K562 (cell line): Measurements from ENCODE around the gene L3MBTL3. TPM values are rescaled to one million over a fixed set of nuclear protein-coding genes. Genes with fewer than 3 reads are reported as not detected.

Experiments used
- ATAC-seq: fragments of 200-7000 bp; cut with Tn5 transposase; 3 replicates; pipeline ENCODE4 v1.9.1; 2020; ENCODE audit warnings: moderate library complexity
- BruUV-seq: library from RNA; stranded (reverse); fragments of 400-500 nt; replicated peaks from 2 replicates; lab custom pipeline; 2021; lab: Mats Ljungman, UMichigan
- CTCF ChIA-PET: fragments of 300-600 bp; formaldehyde crosslinking; extraction: SDS; loops from one replicate; lab custom pipeline; 2021; ENCODE audit warnings: low intra/inter-chr PET ratio; lab: Yijun Ruan, JAX
- POLR2A ChIA-PET: fragments of 300-600, 350-650 bp; sonication (Branson Sonifier 250); formaldehyde crosslinking; extraction: SDS; loops from one replicate; lab custom pipeline; 2021; ENCODE audit warnings: antibody characterized with exemption, inconsistent platforms; lab: Yijun Ruan, JAX
- DNase-seq, 4 experiments: peaks; one replicate each; pipeline versions ENCODE4 v3.0.0 to v3.0.0-alpha.2; 2011 to 2018; ENCODE audit warnings: low spot score in 3 of 4, mixed read lengths in 3 of 4; ENCODE audit errors: extremely low read depth in 1 of 4
- FAIRE-seq: peaks from 2 replicates; lab custom pipeline; 2011; peaks lifted over from hg19 to GRCh38; lab: Jason Lieb, UNC
- H2AFZ ChIP-seq: 2 replicates; pipeline ENCODE4 v1.6.0; 2011; ENCODE audit warnings: low read depth, low read length, control low read depth, inconsistent platforms
- H3K27ac ChIP-seq: fragments of 200-600 bp; 3 replicates; pipeline ENCODE4 v1.8.0; 2011; ENCODE audit warnings: low read depth, mild to moderate bottlenecking, control low read depth, inconsistent platforms, low read length, moderate library complexity, mixed read lengths; ENCODE audit errors: extremely low read depth
- H3K27me3 ChIP-seq, 2 experiments: fragments of 300-600 bp in 1 of 2; 2 replicates in 1 of 2; 3 replicates in 1 of 2; pipeline versions ENCODE4 v1.6.0 to v1.8.0; 2011; ENCODE audit warnings: inconsistent platforms in 2 of 2, low read length in 2 of 2, mild to moderate bottlenecking in 1 of 2, mixed read lengths in 1 of 2, moderate library complexity in 1 of 2; ENCODE audit not compliant: control insufficient read depth in 2 of 2, insufficient read depth in 2 of 2
- H3K36me3 ChIP-seq: fragments of 300-600 bp; 3 replicates; pipeline ENCODE4 v1.8.0; 2011; ENCODE audit warnings: mild to moderate bottlenecking, low read length, inconsistent platforms; ENCODE audit not compliant: control insufficient read depth, insufficient read depth
- H3K4me1 ChIP-seq, 2 experiments: fragments of 200-600 bp in 1 of 2; replicated peaks in 1 of 2; 2 replicates in 1 of 2; 3 replicates in 1 of 2; pipeline versions ENCODE4 v1.5.1 to v1.8.0; 2011; ENCODE audit warnings: inconsistent platforms in 2 of 2, low read length in 2 of 2, mild to moderate bottlenecking in 1 of 2, mixed read lengths in 1 of 2, moderate library complexity in 1 of 2; ENCODE audit not compliant: control insufficient read depth in 2 of 2, insufficient read depth in 2 of 2
- H3K4me2 ChIP-seq: 2 replicates; pipeline ENCODE4 v1.6.1; 2011; ENCODE audit warnings: low read length, control low read depth, inconsistent platforms, mixed read lengths; ENCODE audit not compliant: insufficient read depth
- H3K4me3 ChIP-seq: fragments of 200-600 bp; sonication (generic), shearing (Covaris generic); 2 replicates; pipeline ENCODE4 v1.5.1; 2016; ENCODE audit warnings: control low read depth, inconsistent platforms
- H3K79me2 ChIP-seq: fragments of 200-600 bp; 3 replicates; pipeline ENCODE4 v1.8.0; 2011; ENCODE audit warnings: low read length, inconsistent platforms; ENCODE audit not compliant: control insufficient read depth, insufficient read depth
- H3K9ac ChIP-seq, 2 experiments: 2 replicates each; pipeline versions ENCODE4 v1.6.0 to v1.6.1; 2011; ENCODE audit warnings: low read depth in 2 of 2, low read length in 2 of 2, control low read depth in 1 of 2, inconsistent platforms in 1 of 2, mild to moderate bottlenecking in 1 of 2, mixed read lengths in 1 of 2; ENCODE audit not compliant: insufficient read depth in 1 of 2
- H3K9me1 ChIP-seq: one replicate; pipeline ENCODE4 v1.6.0; 2011; ENCODE audit warnings: inconsistent platforms, mild to moderate bottlenecking, low read length, moderate library complexity; ENCODE audit not compliant: control insufficient read depth, insufficient read depth
- H3K9me3 ChIP-seq: replicated peaks from 2 replicates; pipeline ENCODE4 v1.5.1; 2011; ENCODE audit warnings: low read depth, low read length, inconsistent platforms; ENCODE audit not compliant: control insufficient read depth, insufficient read depth
- H4K20me1 ChIP-seq: replicated peaks from 2 replicates; pipeline ENCODE4 v1.6.1; 2011; ENCODE audit warnings: low read length, inconsistent platforms, mixed read lengths; ENCODE audit not compliant: control insufficient read depth, insufficient read depth
- CREB1 ChIP-seq, 2 experiments: sonication (generic) in 1 of 2; formaldehyde crosslinking in 1 of 2; IDR thresholded peaks; 2 replicates each; pipeline versions ENCODE4 v1.6.1 to v1.8.0; 2012 to 2022; ENCODE audit warnings: inconsistent platforms in 1 of 2, mild to moderate bottlenecking in 1 of 2, missing genetic modification reagents in 1 of 2, moderate library complexity in 1 of 2
- FOXA3 ChIP-seq, 2 experiments: fragments of 450-650 bp in 1 of 2; sonication (generic) in 1 of 2; formaldehyde crosslinking; IDR thresholded peaks in 1 of 2; conservative IDR thresholded peaks in 1 of 2; 2 replicates each; pipeline versions ENCODE4 v1.4.0 to v1.8.0; 2020 to 2022; ENCODE audit warnings: mild to moderate bottlenecking in 2 of 2, missing genetic modification reagents in 1 of 2
- YY1 ChIP-seq, 3 experiments: IDR thresholded peaks; 2 replicates each; pipeline ENCODE4 v1.6.1; 2011; ENCODE audit warnings: low read length in 2 of 3, mild to moderate bottlenecking in 2 of 3, moderate library complexity in 2 of 3, borderline replicate concordance in 1 of 3, control low read depth in 1 of 3, low read depth in 1 of 3; ENCODE audit not compliant: insufficient read depth in 3 of 3, insufficient replicate concordance in 2 of 3, control insufficient read depth in 1 of 3, insufficient read length in 1 of 3; ENCODE audit errors: extremely low read depth in 1 of 3
- ZFP1 ChIP-seq: fragments of 450-650 bp; formaldehyde crosslinking; IDR thresholded peaks from 2 replicates; pipeline ENCODE4 v1.4.0; 2020; ENCODE audit warnings: mild to moderate bottlenecking, mixed read lengths
- ZNF121 ChIP-seq: sonication (generic); formaldehyde crosslinking; conservative IDR thresholded peaks from 2 replicates; pipeline ENCODE4 v1.8.0; 2022; ENCODE audit warnings: missing genetic modification reagents
- WGBS: fragments of 100-300 bp; shearing (Covaris generic); methylation state at CpG from one replicate; pipeline ENCODE4 v1.1.6; 2016; ENCODE audit warnings: low coverage, mixed read lengths; ENCODE audit not compliant: insufficient coverage; ENCODE audit errors: missing lambda C conversion rate; 5-methylcytosine and 5-hydroxymethylcytosine counted together
- in situ Hi-C: fragments of 300-500 bp; cut with MboI; formaldehyde crosslinking; loops from 4 replicates; pipeline ENCODE4 v1.15.0; 2018; ENCODE audit warnings: inconsistent platforms, mixed read lengths
- intact Hi-C: fragments of 100-400 bp; cut with micrococcal nuclease; formaldehyde crosslinking; loops from 2 replicates; pipeline ENCODE4 v1.14.2; 2022
- polyA plus RNA-seq, 8 experiments: library from polyadenylated mRNA; depleted of rRNA in 4 of 8; stranded (reverse) in 5 of 8; unstranded in 3 of 8; fragments of >200 nt; fragmentation: Nextera tagmentation in 2 of 8; fragmentation: Illumina TruSeq in 1 of 8; extraction: Ambion mirVana in 2 of 8; extraction: Trizol in 1 of 8; gene quantifications; 2 replicates each; pipeline versions ENCODE4 v1.2.1 to v1.2.3, GENCODE V29; 2011 to 2014; ENCODE audit warnings: inconsistent platforms in 1 of 8, missing spikeins in 1 of 8
- total RNA-seq, 7 experiments: library from RNA; depleted of rRNA in 6 of 7; stranded (reverse); fragments of >200 nt in 6 of 7; fragmentation: Illumina TruSeq in 2 of 7; extraction: Trizol in 2 of 7; gene quantifications; 2 replicates each; pipeline versions ENCODE4 v1.2.1 to v1.2.3, GENCODE V29; 2011 to 2021; ENCODE audit warnings: low replicate concordance in 1 of 7
- TF ChIP-seq, protein P1 (sequence below): IDR thresholded peaks from 3 replicates; pipeline ENCODE4 v1.6.1; 2011; ENCODE audit warnings: borderline replicate concordance, mild to moderate bottlenecking; ENCODE audit not compliant: insufficient read length, insufficient read depth

Gene L3MBTL3
- total and polyA plus RNA-seq, 9 of the 15 experiments (the other 6 are each of a cell fraction or from before 2014, with no cell fraction given) = 0.83 to 6.9 (median 5.4) TPM

DNA sequence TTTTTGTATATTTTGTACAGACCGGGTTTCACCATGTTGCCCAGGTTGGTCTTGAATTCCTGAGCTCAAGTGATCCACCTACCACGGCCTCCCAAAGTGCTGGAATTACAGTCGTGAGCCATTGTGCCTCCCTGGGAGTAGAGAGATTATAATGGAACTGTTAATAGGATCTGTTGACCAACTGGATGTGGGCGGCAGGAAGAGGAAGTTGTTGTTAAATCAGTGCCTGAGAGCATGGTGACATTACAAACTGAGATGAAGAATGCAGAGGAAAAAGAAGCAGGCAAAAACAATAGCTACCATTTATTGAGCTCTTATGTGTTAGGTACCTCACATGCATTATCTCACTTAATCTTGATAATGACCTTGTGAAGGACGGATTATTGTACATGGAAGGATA is 9.2 kb upstream of the L3MBTL3 start:
- H3K27me3 ChIP-seq = peaks cover 0 to 3% of the 10 kb centered on the region in 2 experiments; a peak in 2 of 5 replicates
- ATAC-seq (no peak), FAIRE-seq (no peak), DNase-seq (no peak)
- no peaks in the 10 kb centered on the region for H3K9me1 ChIP-seq
- H4K20me1 ChIP-seq = no peaks in the 10 kb centered on the region
- intact Hi-C loops (no loop called here), in situ Hi-C loops (loop anchor here (25.0 kb wide), 1 partner anchor 422 kb away; no protein-coding TSS in a partner anchor)
- no peaks in the 10 kb centered on the region for H3K79me2 ChIP-seq
- no peaks in the 10 kb centered on the region for H3K36me3 ChIP-seq
- no peaks in the 10 kb centered on the region for H3K9me3 ChIP-seq
- no peak overlapping the region for H3K9ac ChIP-seq
- CTCF ChIA-PET = no interaction called here
- no peak overlapping the region for H3K27ac ChIP-seq
- POLR2A ChIA-PET = interaction anchor here (0.9 kb wide), 1 partner anchor 12 kb away, joined by 3 read pairs; no protein-coding TSS in a partner anchor
- H3K4me2 ChIP-seq = no peak overlapping the region
- H2AFZ ChIP-seq = no peak overlapping the region; the same call in 1 of the 2 replicates
- no peaks in the 10 kb centered on the region for H3K4me1 ChIP-seq
- no peak for TF ChIP-seq YY1 (IDR thresholded peaks at IDR 0.05; ENCODE audit: borderline replicate concordance in 1 of 3, control insufficient read depth in 1 of 3, extremely low read depth in 1 of 3, insufficient read depth in 3 of 3, insufficient read length in 1 of 3, insufficient replicate concordance in 2 of 3, low read depth in 1 of 3, low read length in 2 of 3)
- TF ChIP-seq CREB1 (IDR thresholded peaks at IDR 0.05) = no peak
- TF ChIP-seq CREB1 (CRISPR knock-in tag; IDR thresholded peaks at IDR 0.05) = no peak
- no peak overlapping the region for H3K4me3 ChIP-seq
- 5% methylated on average over 5 of the region's 5 CpGs for WGBS
- BruUV-seq = no TSS peak

DNA sequence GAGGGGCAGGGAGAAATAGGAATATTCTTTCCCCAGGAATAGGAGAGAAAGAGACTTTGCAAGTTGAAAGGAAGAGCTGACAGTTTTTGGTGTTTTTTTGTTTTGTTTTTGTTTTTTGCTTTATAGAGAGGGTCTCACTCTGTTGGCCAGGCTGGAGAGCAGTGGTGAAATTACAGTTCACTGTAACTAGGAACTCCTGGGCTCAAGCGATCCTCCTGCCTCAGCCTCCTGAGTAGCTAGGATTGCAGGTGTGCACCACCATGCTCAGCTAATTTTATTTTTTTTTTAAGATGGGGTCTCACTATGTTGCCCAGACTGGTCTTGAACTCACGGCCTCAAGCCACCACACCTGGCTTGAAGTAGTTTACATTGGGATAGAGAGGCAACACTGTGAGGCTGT is 8.0 kb upstream of the L3MBTL3 start:
- no TSS peak for BruUV-seq
- Histone ChIP-seq H4K20me1 (no peaks in the 10 kb centered on the region), H3K4me1 (no peaks in the 10 kb centered on the region), H3K4me2 (no peak overlapping the region), H3K36me3 (no peaks in the 10 kb centered on the region), H2AFZ (no peak overlapping the region), H3K27me3 (peaks cover 0 to 3% of the 10 kb centered on the region in 2 experiments; a peak in 2 of 5 replicates), H3K9ac (no peak overlapping the region), H3K79me2 (no peaks in the 10 kb centered on the region), H3K4me3 (no peak overlapping the region), H3K9me3 (no peaks in the 10 kb centered on the region), H3K27ac (no peak overlapping the region), H3K9me1 (no peaks in the 10 kb centered on the region)
- FAIRE-seq (no peak), ATAC-seq (no peak), DNase-seq (no peak)
- TF ChIP-seq, protein P1, sequence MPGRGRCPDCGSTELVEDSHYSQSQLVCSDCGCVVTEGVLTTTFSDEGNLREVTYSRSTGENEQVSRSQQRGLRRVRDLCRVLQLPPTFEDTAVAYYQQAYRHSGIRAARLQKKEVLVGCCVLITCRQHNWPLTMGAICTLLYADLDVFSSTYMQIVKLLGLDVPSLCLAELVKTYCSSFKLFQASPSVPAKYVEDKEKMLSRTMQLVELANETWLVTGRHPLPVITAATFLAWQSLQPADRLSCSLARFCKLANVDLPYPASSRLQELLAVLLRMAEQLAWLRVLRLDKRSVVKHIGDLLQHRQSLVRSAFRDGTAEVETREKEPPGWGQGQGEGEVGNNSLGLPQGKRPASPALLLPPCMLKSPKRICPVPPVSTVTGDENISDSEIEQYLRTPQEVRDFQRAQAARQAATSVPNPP = no peak
- TF ChIP-seq ZFP1 (CRISPR knock-in tag) (no peak), FOXA3 (CRISPR knock-in tag; conservative IDR thresholded peaks at IDR 0.05 in 1 of 2, IDR thresholded peaks at IDR 0.05 in 1 of 2) (no peak), ZNF121 (peak; percentile 68; the same call in 1 of the 2 replicates)
- ChIA-PET CTCF (no interaction called here), POLR2A (no interaction called here)
- intact Hi-C loops = no loop called here
- WGBS = 4% methylated on average over 2 of the region's 2 CpGs
- in situ Hi-C loops = loop anchor here (25.0 kb wide), 1 partner anchor 423 kb away; no protein-coding TSS in a partner anchor
